GM19035 (cell line): ENCODE results near the gene FCRL6.

Experiments used
- ATAC-seq: cut with Tn5 transposase; IDR thresholded peaks from one replicate; pipeline ENCODE4 v1.9.1; 2021; ENCODE audit not compliant: unreplicated experiment

The FCRL6 gene

DNA sequence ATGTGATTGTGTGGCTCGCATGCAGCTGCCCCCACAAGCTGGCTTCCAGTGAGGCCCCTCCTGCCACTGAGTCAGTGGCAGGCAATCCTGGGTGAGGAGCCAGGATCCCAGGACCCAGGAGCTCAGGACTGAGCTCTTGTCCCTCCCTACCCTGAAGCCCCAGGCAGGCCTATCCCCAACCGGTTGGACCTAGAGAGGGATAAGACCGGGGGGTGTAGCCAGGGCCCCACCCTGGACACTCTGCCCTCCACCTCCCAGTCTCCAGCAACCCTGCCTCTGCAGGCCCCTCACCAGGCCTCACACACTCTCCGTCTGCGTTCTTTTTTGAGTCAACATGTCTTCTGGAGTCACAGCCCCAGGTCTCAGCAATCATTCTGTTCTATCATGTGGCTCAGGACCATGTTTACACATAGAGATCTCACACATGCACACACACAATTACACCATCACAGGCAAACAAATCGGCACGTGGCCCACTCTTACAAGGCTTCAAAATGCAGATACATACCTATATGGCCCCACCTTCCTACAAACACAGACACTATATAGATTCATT lies 57.7 kb downstream of the FCRL6 start:
- no peak for ATAC-seq

DNA sequence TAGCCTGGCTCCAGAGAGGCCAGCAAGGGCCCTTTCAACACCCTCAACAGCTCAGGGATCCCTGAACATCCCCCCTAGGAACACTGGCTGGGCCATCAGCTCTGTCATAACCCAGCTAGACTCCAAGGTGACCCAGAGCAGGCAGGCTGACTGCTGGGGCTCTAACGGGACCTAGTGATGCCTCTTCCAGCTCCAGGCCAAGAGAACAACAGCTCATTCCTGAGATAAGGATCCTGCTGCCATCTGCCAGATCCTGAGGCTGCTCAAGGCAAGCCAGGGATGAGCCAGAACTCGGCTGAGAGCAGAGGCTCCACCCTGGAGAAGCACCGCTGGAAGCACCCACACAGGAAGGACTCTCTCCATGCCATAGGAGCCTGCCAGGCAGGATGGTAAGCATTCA lies 58.3 kb downstream of the FCRL6 start:
- ATAC-seq = no peak

DNA sequence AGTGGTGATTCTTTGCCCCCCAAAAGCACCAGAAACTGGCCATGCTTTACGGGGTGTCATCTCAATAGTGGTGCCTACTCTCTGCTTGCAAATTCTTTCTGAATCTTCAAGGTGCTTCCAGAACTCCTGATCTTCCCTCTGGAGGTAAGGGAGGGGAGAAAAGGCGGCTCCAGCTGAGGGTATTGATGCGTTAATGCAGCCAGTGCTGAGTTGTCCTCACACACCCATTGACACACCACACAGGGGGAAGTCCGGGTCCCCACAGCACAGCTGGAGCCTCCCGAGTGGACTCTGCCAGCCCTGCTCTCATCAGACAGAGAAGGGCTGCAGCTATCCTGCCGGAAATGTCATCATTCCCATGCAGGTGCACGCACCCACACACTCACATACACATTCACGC lies 59.1 kb downstream of the FCRL6 start:
- ATAC-seq = no peak

DNA sequence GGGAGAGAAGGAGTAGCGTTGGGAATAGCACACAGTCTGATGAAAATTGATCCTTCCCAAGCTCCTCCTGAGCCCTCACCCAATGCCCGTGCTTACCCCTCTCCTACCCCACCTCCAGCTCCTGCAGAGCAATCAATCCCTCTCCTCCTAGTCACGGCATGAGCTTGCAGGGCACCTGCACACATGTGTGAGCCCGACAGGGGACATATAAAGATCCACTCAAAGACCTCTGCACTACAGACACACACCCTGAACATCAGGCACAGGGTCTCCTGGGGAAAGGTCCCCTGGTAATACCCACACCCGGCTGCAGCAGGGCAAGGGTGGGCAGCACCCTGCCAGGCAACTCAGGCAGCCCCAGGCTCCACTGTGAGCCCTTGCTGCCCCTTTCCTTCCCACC lies 59.9 kb downstream of the FCRL6 start:
- ATAC-seq = no peak

DNA sequence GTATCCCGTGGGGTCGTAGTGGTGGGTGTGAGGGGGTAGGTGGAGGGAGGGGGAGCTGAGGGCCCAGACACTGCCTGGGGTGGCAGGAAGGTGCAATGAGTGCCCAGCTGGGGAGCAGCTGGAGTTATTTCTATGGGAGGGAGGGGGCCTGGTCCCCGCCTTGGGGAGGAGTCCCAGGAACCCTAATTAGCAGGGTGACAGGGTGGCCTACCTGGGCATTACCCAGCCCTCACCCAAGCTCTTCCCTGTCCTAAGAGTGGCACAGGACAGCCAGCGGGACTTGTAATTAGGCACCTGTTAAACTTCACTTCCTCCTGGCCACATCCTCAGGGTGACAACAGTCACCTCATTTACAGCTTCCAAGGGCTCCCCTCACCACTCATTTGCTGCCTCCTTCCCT lies 60.4 kb downstream of the FCRL6 start, which contains the start of gene VSIG8:
Gene VSIG8, minus strand, starts transcription at position 101 of the 400 bp plus-strand sequence. CDS start 136 bp downstream, outside the sequence.
- ATAC-seq = no peak

DNA sequence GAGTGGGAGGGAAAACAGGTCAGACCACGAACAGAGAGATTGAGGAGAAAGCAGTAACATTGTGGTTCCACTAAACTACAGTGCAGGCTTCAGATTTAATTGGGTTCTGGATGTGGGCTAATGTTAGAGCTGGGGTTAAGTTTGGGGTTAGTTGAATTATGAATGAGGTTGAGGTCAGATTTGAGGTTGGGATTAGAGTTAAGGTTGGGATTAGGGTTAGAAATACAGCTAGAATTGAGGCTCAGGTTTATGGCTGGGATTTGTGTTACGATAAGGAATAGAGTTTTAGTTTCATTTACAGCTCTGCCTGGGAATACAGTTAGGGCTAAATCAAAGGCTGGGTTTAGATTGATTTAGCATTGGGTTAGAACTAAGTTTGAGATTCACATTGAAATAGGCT lies 62.1 kb downstream of the FCRL6 start:
- no peak for ATAC-seq
